ENCODE results near the gene SPATA20.

Gene SPATA20

DNA sequence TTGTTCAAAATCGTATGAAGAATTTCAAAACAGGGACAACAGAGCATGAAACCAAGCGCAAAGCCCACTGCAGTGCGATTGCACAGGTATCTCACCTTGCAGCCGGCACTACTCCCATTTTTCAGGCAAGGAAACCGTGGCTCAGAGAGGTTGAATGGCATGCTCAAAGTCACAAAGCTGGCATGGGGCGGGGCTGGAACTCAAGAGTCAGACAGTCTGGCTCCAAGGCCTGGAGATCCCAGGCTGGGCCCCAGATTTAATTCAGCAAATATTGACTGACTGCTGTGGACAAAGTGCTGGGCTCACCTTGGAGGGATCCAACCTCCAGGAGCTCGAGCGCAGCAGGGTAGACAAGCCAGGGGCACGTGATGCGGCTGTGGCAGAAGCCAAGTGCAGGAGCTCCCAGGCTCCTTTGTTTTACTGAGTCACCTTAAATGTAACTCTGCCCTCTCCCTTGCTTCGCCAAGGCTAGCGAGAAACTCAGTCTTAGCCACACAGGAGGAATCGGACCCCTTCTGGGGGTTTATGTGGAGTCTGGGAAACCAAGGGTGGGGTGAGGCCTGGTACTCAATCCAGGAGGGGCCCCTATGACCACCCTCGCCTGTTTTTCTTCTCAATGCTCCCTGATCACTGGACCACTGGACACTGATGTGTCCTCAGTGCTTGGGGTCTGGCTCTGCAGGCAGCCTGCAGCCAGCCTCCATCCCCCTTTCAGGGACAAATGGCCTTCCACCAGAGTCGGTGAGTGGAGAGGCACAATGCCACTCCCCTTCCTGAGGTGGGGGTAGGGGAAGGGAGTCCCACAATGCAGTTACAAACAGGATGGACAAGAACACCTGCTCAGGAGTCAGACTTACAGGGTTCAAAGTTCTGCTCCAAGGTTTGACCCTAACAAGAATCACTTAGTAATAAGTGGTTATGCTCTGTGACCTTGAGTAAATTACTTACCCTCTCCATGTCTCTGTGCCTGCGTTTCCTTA, 3.9 kb upstream of the SPATA20 start:
- H3K4me3 ChIP-seq (replicated peaks; ENCODE audit: low read depth, low read length), result no peak overlapping the region; the same call in 1 of the 2 replicates
- DNase-seq (ENCODE audit: extremely low read depth, low read depth), result no peak

DNA sequence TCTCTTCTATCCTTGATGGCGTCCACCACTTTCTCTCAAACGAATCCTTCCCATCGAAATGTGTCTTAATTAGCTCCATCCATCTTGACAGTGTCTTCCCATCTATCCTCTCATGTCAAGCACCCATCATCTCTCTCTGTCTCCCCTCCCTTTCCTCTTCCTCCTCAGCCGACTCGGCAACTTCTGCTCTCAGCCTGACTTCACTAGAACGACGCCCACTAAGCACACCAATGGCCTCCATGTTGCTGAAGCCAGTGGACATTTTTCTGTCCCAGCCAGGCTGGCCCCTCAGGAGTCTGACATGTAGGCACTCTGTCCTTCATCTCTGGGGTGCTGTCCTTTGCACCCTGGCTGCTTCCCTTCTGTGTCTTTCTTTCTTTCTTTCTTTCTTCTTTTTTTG, 2.5 kb upstream of the SPATA20 start:
- no peak overlapping the region for H3K4me3 ChIP-seq (replicated peaks; ENCODE audit: low read depth, low read length)
- TF ChIP-seq, protein P1, sequence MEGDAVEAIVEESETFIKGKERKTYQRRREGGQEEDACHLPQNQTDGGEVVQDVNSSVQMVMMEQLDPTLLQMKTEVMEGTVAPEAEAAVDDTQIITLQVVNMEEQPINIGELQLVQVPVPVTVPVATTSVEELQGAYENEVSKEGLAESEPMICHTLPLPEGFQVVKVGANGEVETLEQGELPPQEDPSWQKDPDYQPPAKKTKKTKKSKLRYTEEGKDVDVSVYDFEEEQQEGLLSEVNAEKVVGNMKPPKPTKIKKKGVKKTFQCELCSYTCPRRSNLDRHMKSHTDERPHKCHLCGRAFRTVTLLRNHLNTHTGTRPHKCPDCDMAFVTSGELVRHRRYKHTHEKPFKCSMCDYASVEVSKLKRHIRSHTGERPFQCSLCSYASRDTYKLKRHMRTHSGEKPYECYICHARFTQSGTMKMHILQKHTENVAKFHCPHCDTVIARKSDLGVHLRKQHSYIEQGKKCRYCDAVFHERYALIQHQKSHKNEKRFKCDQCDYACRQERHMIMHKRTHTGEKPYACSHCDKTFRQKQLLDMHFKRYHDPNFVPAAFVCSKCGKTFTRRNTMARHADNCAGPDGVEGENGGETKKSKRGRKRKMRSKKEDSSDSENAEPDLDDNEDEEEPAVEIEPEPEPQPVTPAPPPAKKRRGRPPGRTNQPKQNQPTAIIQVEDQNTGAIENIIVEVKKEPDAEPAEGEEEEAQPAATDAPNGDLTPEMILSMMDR (IDR thresholded peaks at IDR 0.05; ENCODE audit: low read depth, low read length, missing control alignments), result no peak
- no peak for DNase-seq (ENCODE audit: extremely low read depth, low read depth)

More for the DNA sequence above, 3.9 kb upstream of the SPATA20 start:
- TF ChIP-seq, protein P1 (IDR thresholded peaks at IDR 0.05; ENCODE audit: low read depth, low read length, missing control alignments), result no peak

DNA sequence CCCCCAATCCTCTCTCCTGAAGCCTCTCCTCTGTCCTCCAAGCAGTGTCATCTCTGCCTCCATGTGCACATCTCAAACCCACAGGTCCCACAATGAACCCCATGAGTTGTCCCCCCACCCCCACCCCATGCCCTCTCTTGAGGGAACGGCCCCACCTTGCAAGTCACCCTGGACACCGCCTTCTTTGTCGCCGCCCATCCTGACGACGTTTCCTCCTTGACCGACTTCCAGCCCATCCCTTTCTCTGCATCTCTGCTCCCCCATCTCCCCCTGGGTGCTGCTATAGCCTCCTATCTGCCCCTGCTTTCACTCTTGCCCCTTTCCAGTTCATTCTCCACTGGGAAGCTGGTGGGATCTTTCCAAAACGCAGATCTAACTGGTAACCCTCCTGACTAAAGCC, 1.7 kb upstream of the SPATA20 start:
- TF ChIP-seq, protein P1 (IDR thresholded peaks at IDR 0.05; ENCODE audit: low read depth, low read length, missing control alignments), result no peak
- DNase-seq (ENCODE audit: extremely low read depth, low read depth), result no peak

DNA sequence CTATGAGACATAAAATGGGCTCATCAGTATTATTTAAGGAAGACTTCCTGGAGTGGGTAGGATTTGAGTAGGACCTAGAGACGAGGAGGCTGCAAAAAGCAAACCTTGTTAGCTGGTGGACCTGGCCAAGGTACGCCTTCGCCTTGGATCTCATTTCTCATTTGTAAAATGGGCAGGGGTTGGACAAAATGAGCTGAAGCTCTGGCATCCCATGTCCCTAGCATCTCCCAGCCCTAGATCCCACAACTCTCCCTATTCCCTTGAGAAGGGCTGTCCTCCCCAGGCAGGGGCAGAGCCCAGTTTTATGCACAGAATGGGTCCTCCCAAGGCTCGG, 306 bp upstream of the SPATA20 start:
- peak overlapping the region; percentile 54; the same call in 1 of the 2 replicates for H3K4me3 ChIP-seq (replicated peaks; ENCODE audit: low read depth, low read length)
- TF ChIP-seq, protein P1 (IDR thresholded peaks at IDR 0.05; ENCODE audit: low read depth, low read length, missing control alignments), result no peak
- no peak for DNase-seq (ENCODE audit: extremely low read depth, low read depth)

More for the DNA sequence above, 1.7 kb upstream of the SPATA20 start:
- H3K4me3 ChIP-seq (replicated peaks; ENCODE audit: low read depth, low read length), result no peak overlapping the region

DNA sequence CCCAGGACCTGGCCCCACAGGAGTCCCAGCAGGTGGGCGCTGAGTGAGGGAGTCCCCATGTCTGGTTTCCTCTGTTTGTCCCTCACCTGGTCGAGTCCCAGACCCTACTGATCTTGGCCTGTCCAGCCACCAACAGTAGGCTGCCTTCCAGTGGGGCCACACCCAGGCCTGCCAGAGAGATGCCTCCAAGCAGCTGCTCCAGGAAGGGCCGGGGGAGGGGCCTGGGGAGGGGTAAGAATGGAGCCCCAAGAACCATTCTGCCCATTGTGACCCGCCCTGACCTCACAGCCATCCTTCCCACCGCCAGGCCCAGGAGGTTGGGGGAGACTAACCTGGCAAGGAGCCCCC, 736 bp downstream of the SPATA20 start:
- H3K4me3 ChIP-seq (replicated peaks; ENCODE audit: low read depth, low read length), result peak overlapping the region; percentile 54
- TF ChIP-seq, protein P1 (IDR thresholded peaks at IDR 0.05; ENCODE audit: low read depth, low read length, missing control alignments), result no peak

DNA sequence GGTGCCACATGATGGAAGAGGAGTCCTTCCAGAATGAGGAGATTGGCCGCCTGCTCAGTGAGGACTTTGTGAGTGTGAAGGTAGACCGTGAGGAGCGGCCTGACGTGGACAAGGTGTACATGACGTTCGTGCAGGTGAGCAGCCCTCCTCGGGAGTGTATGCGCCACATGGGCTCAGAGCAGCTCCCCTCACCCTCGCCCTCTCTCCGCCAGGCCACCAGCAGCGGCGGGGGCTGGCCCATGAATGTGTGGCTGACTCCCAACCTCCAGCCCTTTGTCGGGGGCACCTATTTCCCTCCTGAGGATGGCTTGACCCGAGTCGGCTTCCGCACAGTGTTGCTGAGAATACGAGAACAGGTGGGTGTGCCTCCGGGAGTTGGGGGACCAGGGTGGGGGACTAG, 1.9 kb downstream of the SPATA20 start:
- H3K4me3 ChIP-seq (replicated peaks; ENCODE audit: low read depth, low read length), result no peak overlapping the region
- DNase-seq (ENCODE audit: extremely low read depth, low read depth), result no peak

More for the DNA sequence above, 736 bp downstream of the SPATA20 start:
- no peak for DNase-seq (ENCODE audit: extremely low read depth, low read depth)

More for the DNA sequence above, 1.9 kb downstream of the SPATA20 start:
- TF ChIP-seq, protein P1 (IDR thresholded peaks at IDR 0.05; ENCODE audit: low read depth, low read length, missing control alignments), result no peak

Data from HFF-Myc (cell line).